Heart right ventricle (tissue), 16 donors: Measurements from ENCODE around the gene RAB11A. TPM values are rescaled to one million over a fixed set of nuclear protein-coding genes. Genes with fewer than 3 reads are reported as not detected.
"Not testable (repeated sequence)": the region's sequence is repeated elsewhere in the genome, so short reads cannot be mapped to it uniquely, and the experiment has no call there.

ENCODE experiments used
- ATAC-seq, 8 donors: fragments of 200-7000 bp; cut with Tn5 transposase; one replicate each; pipeline ENCODE4 v1.9.1; 2020; ENCODE audit warnings: mild to moderate bottlenecking in 8 of 8, moderate library complexity in 8 of 8, moderate number of reproducible peaks in 1 of 8
- DNase-seq, 2 donors: peaks; one replicate each; pipeline ENCODE4 v3.0.0-alpha.2; 2020
- H3K27ac ChIP-seq, 10 donors: fragments of 200-600 bp; sonication (generic) in 2 of 10; one replicate each; pipeline versions ENCODE4 v1.5.0 to v1.8.0; 2020 to 2022; ENCODE audit warnings: mild to moderate bottlenecking in 3 of 10
- H3K27me3 ChIP-seq, 7 donors: fragments of 200-600 bp; one replicate each; pipeline ENCODE4 v1.8.0; 2021 to 2022; ENCODE audit warnings: mild to moderate bottlenecking in 2 of 7
- H3K36me3 ChIP-seq, 9 donors: fragments of 200-600 bp; sonication (generic) in 1 of 9; one replicate each; pipeline versions ENCODE4 v1.5.0 to v1.8.0; 2020 to 2022; ENCODE audit warnings: mild to moderate bottlenecking in 2 of 9
- H3K4me1 ChIP-seq, 9 donors: fragments of 200-600 bp; sonication (generic) in 1 of 9; one replicate each; pipeline versions ENCODE4 v1.5.0 to v1.8.0; 2020 to 2022; ENCODE audit warnings: mild to moderate bottlenecking in 4 of 9
- H3K4me3 ChIP-seq, 10 donors: fragments of 200-600 bp; sonication (generic) in 2 of 10; one replicate each; pipeline versions ENCODE4 v1.5.0 to v1.8.0; 2020 to 2022; ENCODE audit warnings: mild to moderate bottlenecking in 7 of 10, moderate library complexity in 2 of 10
- H3K9me3 ChIP-seq, 11 donors: fragments of 200-600 bp in 10 of 11; sonication (generic) in 2 of 11; one replicate each; pipeline versions ENCODE4 v1.5.0 to v1.8.0; 2013 to 2022; ENCODE audit warnings: mild to moderate bottlenecking in 2 of 11, control low read depth in 1 of 11, moderate library complexity in 1 of 11
- WGBS, 2 donors: extraction: QIAGEN DNeasy Blood & Tissue Kit; methylation state at CpG; one replicate each; pipeline ENCODE4 v1.1.7; 2013; ENCODE audit warnings: inconsistent platforms in 1 of 2; 5-methylcytosine and 5-hydroxymethylcytosine counted together
- intact Hi-C, 10 donors: fragments of 100-400 bp; cut with DNase I; formaldehyde crosslinking; loops; one replicate each; pipeline versions ENCODE4 v1.11.1 to v1.14.2; 2022
- polyA plus RNA-seq, 2 donors: library from polyadenylated mRNA; stranded (reverse); fragments of 200-250 nt; gene quantifications; one replicate each; pipeline ENCODE4 v1.2.3, GENCODE V29; 2013
- total RNA-seq, 10 donors: library from RNA; stranded (reverse); fragmentation: NEBNext Ultra II Directional in 3 of 10; extraction: Animal tissue kit (Norgen Biotek cat#: 25700) in 3 of 10; gene quantifications; one replicate each; pipeline versions ENCODE4 v1.2.1 to v1.2.4, GENCODE V29; 2021 to 2023
- TF ChIP-seq, protein P1 (sequence below), 9 donors: fragments of 200-600 bp; sonication (generic) in 2 of 9; IDR thresholded peaks; one replicate each; pipeline versions ENCODE4 v1.5.0 to v1.8.0; 2021 to 2022; ENCODE audit warnings: antibody characterized with exemption in 9 of 9, mild to moderate bottlenecking in 5 of 9, moderate library complexity in 1 of 9
- donor health status: Arrhythmogenic right ventricular cardiomyopathy.
- donor health status: ischemic (EF 13 %, LVEDD 7.1; RV severe dilation, severe dysfunction).
- donor health status: healthy with polysubstance abuse.
- donor health status: DM: no; HTN: yes; CAD: no.
- donor health status: DM: no; HTN: no; CAD: no.
- donor health status: ischemic (EF 25% LVEDD 6.9; RV normal size, moderate dysfunction).
- donor health status: ischemic (EF 25% LVEDD 5.7; RV mildly dilated, moderate dysfunction).
- donor health status: healthy.
- donor health status: DM: yes; HTN: yes; CAD: no.
- donor health status: Ischemic cardiomyopathy.
- donor health status: ischemic (EF 35%, LVEDD 5.7; RV mildly dilated, moderate dysfunction).
- donor health status: nonischemic (EF 11% LVEDD 7.7; RV severe dilation, severe dysfunction).
- donor health status: DM: yes; HTN: yes; CAD: no.
- donor health status: PGD.
- donor health status: ischemic (EF 29% LVEDD 5.4; RV normal size, mild dysfunction).
- donor health status: nonischemic (EF 23%, LVEDD 6.1; RV moderate dilation, normal function).

The RAB11A gene
- total and polyA plus RNA-seq, 12 donors, result 28.5 to 211 (median 150) TPM

DNA sequence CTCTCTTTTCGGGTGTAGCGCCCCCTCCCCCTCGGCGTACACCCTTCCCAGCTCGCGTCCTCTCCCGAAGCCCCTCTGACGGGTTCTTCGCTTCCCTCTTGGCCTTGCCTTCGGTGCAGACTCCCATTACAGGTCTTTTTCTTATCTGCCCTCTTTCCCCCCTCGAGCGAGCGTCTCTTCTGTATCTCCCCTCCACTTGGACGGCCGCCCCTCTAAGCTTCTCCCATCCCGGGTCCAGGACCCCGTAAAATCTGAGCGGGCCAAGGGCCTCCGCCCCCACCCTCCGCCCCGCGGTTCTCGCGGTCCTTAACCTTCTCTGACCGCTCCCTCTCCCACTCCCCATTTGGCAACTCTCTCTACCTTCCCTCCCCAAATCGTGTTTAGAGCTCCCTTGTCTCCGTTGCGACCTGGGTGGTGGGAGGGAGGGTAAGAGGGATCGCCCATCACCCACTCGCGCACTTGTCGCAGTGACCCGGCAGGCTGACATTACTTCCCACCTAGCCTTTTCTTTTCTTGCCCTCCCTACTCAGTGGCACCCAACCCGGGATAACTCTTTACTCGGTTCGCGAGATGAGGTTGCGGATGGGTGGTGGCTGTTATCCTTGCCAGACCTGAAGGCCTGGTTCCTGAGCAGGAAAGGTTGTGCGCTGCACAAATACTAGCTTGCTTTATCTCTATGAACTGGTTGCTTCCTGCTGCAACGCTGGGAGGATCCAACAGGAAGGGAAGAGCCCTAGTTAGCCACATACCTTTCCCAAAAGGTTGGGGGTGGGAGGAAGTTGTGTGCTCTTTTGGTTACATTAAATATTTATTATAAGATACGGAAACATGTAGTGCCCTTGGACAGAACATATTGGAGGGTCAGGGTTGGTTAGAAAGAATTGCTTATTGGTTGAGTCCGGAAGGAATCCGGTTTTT, 922 bp downstream of the RAB11A start:
- Histone ChIP-seq H3K4me1 (peaks cover 0 to 46% (median 30%) of the 10 kb centered on the region in 9 donors), H3K36me3 (peaks cover 0 to 12% (median 5%) of the 10 kb centered on the region in 9 donors), H3K4me3 (peak overlapping the region; percentile 73 to 100 (median 85)), H3K9me3 (no peaks in the 10 kb centered on the region), H3K27me3 (no peaks in the 10 kb centered on the region), H3K27ac (peak overlapping the region; percentile 83 to 98 (median 95))
- WGBS, 2 donors, result 1% methylated on average over 43 of the region's 43 CpGs
- intact Hi-C loops, result loop anchor here in 5 of 10 donors (2.0 to 10.0 kb wide), 7 partner anchors 33 to 255 kb away; partner anchors contain the start of genes DENND4A (in 4 of the 5) and INTS14 (in 1 of the 5)
- peak; percentile 29 to 71 for DNase-seq
- TF ChIP-seq, protein P1, sequence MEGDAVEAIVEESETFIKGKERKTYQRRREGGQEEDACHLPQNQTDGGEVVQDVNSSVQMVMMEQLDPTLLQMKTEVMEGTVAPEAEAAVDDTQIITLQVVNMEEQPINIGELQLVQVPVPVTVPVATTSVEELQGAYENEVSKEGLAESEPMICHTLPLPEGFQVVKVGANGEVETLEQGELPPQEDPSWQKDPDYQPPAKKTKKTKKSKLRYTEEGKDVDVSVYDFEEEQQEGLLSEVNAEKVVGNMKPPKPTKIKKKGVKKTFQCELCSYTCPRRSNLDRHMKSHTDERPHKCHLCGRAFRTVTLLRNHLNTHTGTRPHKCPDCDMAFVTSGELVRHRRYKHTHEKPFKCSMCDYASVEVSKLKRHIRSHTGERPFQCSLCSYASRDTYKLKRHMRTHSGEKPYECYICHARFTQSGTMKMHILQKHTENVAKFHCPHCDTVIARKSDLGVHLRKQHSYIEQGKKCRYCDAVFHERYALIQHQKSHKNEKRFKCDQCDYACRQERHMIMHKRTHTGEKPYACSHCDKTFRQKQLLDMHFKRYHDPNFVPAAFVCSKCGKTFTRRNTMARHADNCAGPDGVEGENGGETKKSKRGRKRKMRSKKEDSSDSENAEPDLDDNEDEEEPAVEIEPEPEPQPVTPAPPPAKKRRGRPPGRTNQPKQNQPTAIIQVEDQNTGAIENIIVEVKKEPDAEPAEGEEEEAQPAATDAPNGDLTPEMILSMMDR (IDR thresholded peaks at IDR 0.05), result no peak
- peak; percentile 35 to 74 (median 52) for ATAC-seq

- DNase-seq, result no peak
- Histone ChIP-seq H3K27ac (peak overlapping the region in 9 of 10 donors; percentile 83 to 98 (median 96)), H3K9me3 (no peaks in the 10 kb centered on the region), H3K36me3 (peaks cover 0 to 20% (median 5%) of the 10 kb centered on the region in 9 donors), H3K27me3 (no peaks in the 10 kb centered on the region), H3K4me3 (peak overlapping the region; percentile 73 to 100 (median 85)), H3K4me1 (peaks cover 2 to 54% (median 36%) of the 10 kb centered on the region in 9 donors)
- intact Hi-C loops, result loop anchor here in 2 of 10 donors (2.0 kb wide), 1 partner anchor 32 kb away; no protein-coding TSS in a partner anchor
- TF ChIP-seq, protein P1 (IDR thresholded peaks at IDR 0.05), result no peak
- ATAC-seq, result no peak
- 23 to 35% methylated on average over 2 of the region's 2 CpGs for WGBS, 2 donors
These were observed 1.7 kb downstream of the RAB11A start for GRCh38 chr15:65870889-65871533.

DNA sequence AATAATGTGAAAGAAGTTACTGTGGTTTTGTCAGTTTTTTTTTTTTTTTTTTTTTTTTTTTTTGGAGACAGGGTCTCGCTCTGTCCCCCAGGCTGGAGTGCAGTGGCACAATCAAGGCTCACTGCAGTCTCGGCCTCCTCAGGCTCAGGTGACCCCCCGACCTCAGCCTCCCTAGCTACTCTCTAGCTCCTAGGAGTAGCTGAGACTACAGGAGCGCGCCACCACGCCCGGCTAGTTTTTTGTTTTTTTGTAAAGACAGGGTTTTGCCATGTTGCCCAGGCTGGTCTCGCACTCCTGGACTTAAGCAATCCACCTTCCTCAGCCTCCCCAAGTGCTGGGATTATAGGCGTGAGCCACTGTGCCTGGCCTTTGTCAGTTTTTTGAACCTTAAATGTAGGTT, 2.6 kb downstream of the RAB11A start:
- peaks cover 2 to 63% (median 43%) of the 10 kb centered on the region in 9 donors for H3K4me1 ChIP-seq
- peaks cover 0 to 29% (median 7%) of the 10 kb centered on the region in 9 donors for H3K36me3 ChIP-seq
- DNase-seq, H3K27me3 ChIP-seq, H3K9me3 ChIP-seq, ATAC-seq: not testable (repeated sequence)
- intact Hi-C loops, result loop anchor here in 2 of 10 donors (2.0 kb wide), 1 partner anchor 31 kb away; no protein-coding TSS in a partner anchor
- 83 to 85% methylated on average over 9 of the region's 9 CpGs for WGBS, 2 donors
- H3K27ac ChIP-seq, result peak overlapping the region in 8 of 10 donors; percentile 41 to 98 (median 92)
- H3K4me3 ChIP-seq, result peak overlapping the region in 5 of 10 donors; percentile 73 to 100 (median 84)

DNA sequence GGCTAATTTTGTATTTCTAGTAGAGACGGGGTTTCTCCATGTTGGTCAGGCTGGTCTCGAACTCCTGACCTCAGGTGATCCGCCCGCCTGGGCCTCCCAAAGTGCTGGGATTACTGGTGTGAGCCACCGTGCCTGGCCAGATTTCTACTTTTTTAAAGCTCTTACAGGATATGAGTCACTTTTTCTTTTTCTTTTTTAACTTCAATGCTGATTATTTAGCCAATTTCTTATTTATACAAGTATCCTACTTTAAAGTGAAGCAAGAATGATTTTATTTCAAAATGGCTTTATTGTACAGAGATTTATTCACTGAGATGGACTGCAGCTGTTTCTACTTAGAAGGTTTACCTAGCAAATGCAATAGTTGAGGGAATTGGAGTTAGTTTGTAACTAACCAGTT, 3.3 kb downstream of the RAB11A start:
- peaks cover 2 to 68% (median 43%) of the 10 kb centered on the region in 9 donors for H3K4me1 ChIP-seq
- ATAC-seq, H3K9me3 ChIP-seq, intact Hi-C loops, DNase-seq, H3K27me3 ChIP-seq: not testable (repeated sequence)
- 80 to 86% methylated on average over 5 of the region's 5 CpGs for WGBS, 2 donors
- H3K4me3 ChIP-seq, result peak overlapping the region in 1 of 10 donors; percentile 83
- H3K27ac ChIP-seq, result peak overlapping the region in 5 of 10 donors; percentile 64 to 98 (median 90)
- peaks cover 0 to 36% (median 13%) of the 10 kb centered on the region in 9 donors for H3K36me3 ChIP-seq

DNA sequence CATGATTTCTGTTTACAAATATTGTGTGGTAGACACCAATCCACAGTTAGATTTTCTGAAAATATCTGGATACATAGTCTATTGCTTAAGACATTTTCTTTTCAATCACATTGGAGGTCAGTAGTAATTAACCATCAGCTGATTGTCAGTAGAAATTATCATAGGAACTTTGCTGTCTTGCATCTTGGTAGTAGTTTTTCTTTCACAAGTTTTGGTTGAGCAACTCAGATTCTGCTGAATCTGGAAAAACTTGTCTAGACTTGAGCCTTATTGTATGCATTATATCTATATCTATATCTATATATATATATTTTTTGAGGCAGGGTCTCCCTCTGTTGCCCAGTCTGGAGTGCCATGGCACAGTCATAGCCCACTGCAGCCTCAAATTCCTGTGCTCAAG, 4.0 kb downstream of the RAB11A start:
- Histone ChIP-seq H3K27me3 (no peaks in the 10 kb centered on the region), H3K4me3 (no peak overlapping the region), H3K4me1 (peaks cover 2 to 68% (median 43%) of the 10 kb centered on the region in 9 donors), H3K36me3 (peaks cover 0 to 42% (median 20%) of the 10 kb centered on the region in 9 donors), H3K9me3 (no peaks in the 10 kb centered on the region), H3K27ac (peak overlapping the region in 4 of 10 donors; percentile 11 to 98 (median 86))
- TF ChIP-seq, protein P1 (IDR thresholded peaks at IDR 0.05), result no peak
- ATAC-seq (no peak), DNase-seq (no peak)
- intact Hi-C loops, result no loop called here
